Bladder microvascular endothelial cell (primary cell): ENCODE measurements around the gene DESI1. TPM values are rescaled to one million over a fixed set of nuclear protein-coding genes. Genes with fewer than 3 reads are reported as not detected.

Source experiments
- total RNA-seq: library from RNA; depleted of rRNA; stranded (reverse); fragments of >200 nt; gene quantifications from 2 replicates; pipeline ENCODE4 v1.2.3, GENCODE V29; 2014

DESI1 gene
- total RNA-seq = 10.8 and 18.9 TPM in 2 replicates

DNA sequence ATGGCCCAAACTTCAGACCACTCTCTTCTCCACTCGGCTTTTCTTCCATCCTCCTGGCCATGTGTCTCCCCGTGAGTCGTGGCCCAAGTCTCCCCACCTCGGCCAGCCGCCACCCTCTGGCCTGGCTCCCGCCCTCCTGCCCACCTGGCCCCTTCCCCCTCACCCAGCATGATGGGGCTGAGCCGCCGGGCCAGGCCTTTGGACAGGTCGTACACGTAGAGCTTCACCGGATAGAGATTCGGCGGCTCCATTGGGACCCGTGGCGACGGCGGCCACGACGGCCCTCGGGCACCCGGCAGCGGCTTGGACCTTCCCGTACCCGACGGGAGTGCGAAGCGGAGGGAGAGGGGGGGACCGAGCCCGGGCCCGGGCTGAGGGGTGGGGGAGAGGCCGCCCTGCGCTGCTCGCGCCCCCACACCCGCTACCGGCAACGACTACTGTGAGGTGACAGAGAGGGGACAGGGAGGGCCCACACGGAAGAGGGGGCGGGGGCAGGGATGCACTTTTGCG, at the start of gene DESI1:
DESI1 (minus strand) TSS at position 455 of the 510 bp plus-strand sequence; CDS start at position 251, 204 bp downstream.

DNA sequence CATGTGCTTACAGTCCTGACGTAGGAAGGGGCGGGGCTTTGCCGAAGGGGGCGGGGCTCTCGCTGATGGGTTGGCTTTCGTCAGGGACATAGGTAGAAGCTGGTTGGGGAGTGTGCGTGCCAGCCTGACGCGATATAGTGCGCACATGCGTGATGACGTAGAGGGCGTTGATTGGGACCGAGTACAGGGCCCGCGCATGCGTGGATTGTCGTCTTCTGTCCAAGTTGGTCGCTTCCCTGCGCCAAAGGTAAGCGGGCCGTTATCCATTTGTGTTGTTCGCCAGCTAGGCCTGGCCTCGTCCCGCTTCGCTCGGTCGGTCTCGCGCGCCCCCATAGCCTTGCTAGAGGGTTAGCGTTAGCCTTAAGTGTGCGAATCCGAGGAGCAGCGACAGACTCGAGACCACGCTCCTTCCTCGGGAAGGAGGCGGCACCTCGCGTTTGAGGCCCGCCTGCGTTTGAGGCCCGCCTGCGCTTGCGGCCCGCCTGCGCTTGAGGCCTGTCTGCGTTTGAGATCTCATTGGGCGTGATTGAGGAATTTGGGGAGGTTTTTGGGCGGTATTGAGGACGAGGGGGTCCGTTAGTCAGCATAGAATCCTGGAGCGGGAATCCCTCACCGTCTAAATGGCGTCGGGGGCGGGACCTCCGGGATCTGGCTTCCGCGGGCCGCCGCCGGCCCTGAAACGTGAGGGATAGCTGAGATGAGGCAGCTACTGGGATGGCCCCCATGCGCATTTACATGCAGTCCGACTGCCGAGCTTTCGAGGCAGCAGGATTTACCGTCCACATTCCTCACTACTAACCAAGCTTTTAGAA, 462 bp upstream of the DESI1 start, which contains the start of gene XRCC6:
XRCC6 (plus strand) TSS at position 197 of the 812 bp plus-strand sequence. CDS start 710 bp downstream, outside the sequence.

GRCh38 chr22:41589391-41590241, 31.2 kb downstream of the DESI1 start, which contains the start of gene PMM1:
PMM1 (minus strand) TSS chr22:41589840; CDS start chr22:41589805, 35 bp downstream.

Other genes starting within 250 kb of the DESI1 start
- 2.6 and 4.5 TPM in 2 replicates for gene TEF, start 239.1 kb downstream of the DESI1 start, total RNA-seq
- gene TOB2, start 174.2 kb downstream of the DESI1 start, total RNA-seq = 11.3 and 20.6 TPM in 2 replicates
- gene PHF5A, start 152.4 kb downstream of the DESI1 start, total RNA-seq = 62.5 and 68.5 TPM in 2 replicates
- gene ACO2, start 151.9 kb downstream of the DESI1 start, total RNA-seq = 57.8 and 111 TPM in 2 replicates
- gene POLR3H, start 76.6 kb downstream of the DESI1 start, total RNA-seq = 11.5 and 23.7 TPM in 2 replicates
- not detected in 2 replicates for gene CSDC2, start 60.0 kb downstream of the DESI1 start, total RNA-seq
- 3.6 and 5.2 TPM in 2 replicates for gene PMM1, start 31.2 kb downstream of the DESI1 start, total RNA-seq
- 304 and 336 TPM in 2 replicates for gene XRCC6, start 252 bp upstream of the DESI1 start, total RNA-seq
- 69.9 and 80.4 TPM in 2 replicates for gene SNU13, start 67.8 kb upstream of the DESI1 start, total RNA-seq
- gene MEI1, start 78.5 kb upstream of the DESI1 start, total RNA-seq = 0.31 TPM in 1 of 2 replicates, not detected in the other
- 4.3 and 4.5 TPM in 2 replicates for gene CCDC134, start 179.6 kb upstream of the DESI1 start, total RNA-seq
- 43.1 and 81.1 TPM in 2 replicates for gene SREBF2, start 212.1 kb upstream of the DESI1 start, total RNA-seq